Esophagus muscularis mucosa (tissue), 4 donors: ENCODE data around the gene USP19.

Experiments
- EP300 ChIP-seq: sonication (generic); formaldehyde crosslinking; IDR thresholded peaks from one replicate; pipeline ENCODE4 v1.6.1; 2017; ENCODE audit warnings: antibody characterized with exemption
- POLR2A ChIP-seq: fragments of 450-650 bp; IDR thresholded peaks from one replicate; pipeline ENCODE4 v1.6.1; 2017; ENCODE audit warnings: antibody characterized with exemption, moderate library complexity, mild to moderate bottlenecking, low read depth
- POLR2AphosphoS5 ChIP-seq, 2 donors: sonication (generic); formaldehyde crosslinking; IDR thresholded peaks; one replicate each; pipeline ENCODE4 v1.6.1; 2017; ENCODE audit warnings: antibody characterized with exemption in 2 of 2
- TF ChIP-seq, protein P1 (sequence below), 3 experiments: fragments of 200-600 bp in 2 of 3; fragments of 450-650 bp in 1 of 3; sonication (generic) in 2 of 3; IDR thresholded peaks; one replicate each; pipeline ENCODE4 v1.5.1; 2017 to 2019; ENCODE audit warnings: antibody characterized with exemption in 3 of 3, mild to moderate bottlenecking in 2 of 3, moderate library complexity in 1 of 3

GRCh38 chr3:49112262-49112661, 8.4 kb downstream of the USP19 start:
- TF ChIP-seq, protein P1, sequence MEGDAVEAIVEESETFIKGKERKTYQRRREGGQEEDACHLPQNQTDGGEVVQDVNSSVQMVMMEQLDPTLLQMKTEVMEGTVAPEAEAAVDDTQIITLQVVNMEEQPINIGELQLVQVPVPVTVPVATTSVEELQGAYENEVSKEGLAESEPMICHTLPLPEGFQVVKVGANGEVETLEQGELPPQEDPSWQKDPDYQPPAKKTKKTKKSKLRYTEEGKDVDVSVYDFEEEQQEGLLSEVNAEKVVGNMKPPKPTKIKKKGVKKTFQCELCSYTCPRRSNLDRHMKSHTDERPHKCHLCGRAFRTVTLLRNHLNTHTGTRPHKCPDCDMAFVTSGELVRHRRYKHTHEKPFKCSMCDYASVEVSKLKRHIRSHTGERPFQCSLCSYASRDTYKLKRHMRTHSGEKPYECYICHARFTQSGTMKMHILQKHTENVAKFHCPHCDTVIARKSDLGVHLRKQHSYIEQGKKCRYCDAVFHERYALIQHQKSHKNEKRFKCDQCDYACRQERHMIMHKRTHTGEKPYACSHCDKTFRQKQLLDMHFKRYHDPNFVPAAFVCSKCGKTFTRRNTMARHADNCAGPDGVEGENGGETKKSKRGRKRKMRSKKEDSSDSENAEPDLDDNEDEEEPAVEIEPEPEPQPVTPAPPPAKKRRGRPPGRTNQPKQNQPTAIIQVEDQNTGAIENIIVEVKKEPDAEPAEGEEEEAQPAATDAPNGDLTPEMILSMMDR (IDR thresholded peaks at IDR 0.05) = no peak
- TF ChIP-seq POLR2A (no peak), EP300 (no peak), POLR2AphosphoS5 (IDR thresholded peaks at IDR 0.05) (no peak)
